WTC11 (cell line): ENCODE data around the gene LHPP. TPM values are rescaled to one million over a fixed set of nuclear protein-coding genes. Genes with fewer than 3 reads are reported as not detected.

Experiments
- ATAC-seq: fragments of 200-7000 bp; cut with Tn5 transposase; 2 replicates; pipeline ENCODE4 v1.10.0; 2021; ENCODE audit warnings: mild to moderate bottlenecking, moderate library complexity
- CTCF ChIA-PET: fragments of 300-600 bp; sonication (Branson Sonifier 250); formaldehyde crosslinking; loops from one replicate; lab custom pipeline; 2021; ENCODE audit warnings: antibody characterized with exemption; lab: Charles Lee
- POLR2A ChIA-PET: fragments of 350-600 bp; sonication (Branson Sonifier 250); formaldehyde crosslinking; loops from one replicate; lab custom pipeline; 2021; ENCODE audit warnings: antibody characterized with exemption; lab: Charles Lee
- DNase-seq: peaks from one replicate; pipeline ENCODE4 v3.0.0; 2021; ENCODE audit warnings: low spot score
- H3K27ac Mint-ChIP-seq: 2 replicates; pipeline ENCODE4 v1.8.0; 2021; ENCODE audit warnings: mixed read lengths
- H3K27me3 Mint-ChIP-seq: 2 replicates; pipeline ENCODE4 v1.8.0; 2021; ENCODE audit warnings: low read depth, mild to moderate bottlenecking, moderate library complexity, mixed read lengths
- H3K36me3 Mint-ChIP-seq: 2 replicates; pipeline ENCODE4 v1.8.0; 2021; ENCODE audit warnings: mixed read lengths
- H3K4me1 Mint-ChIP-seq: 2 replicates; pipeline ENCODE4 v1.8.0; 2022; ENCODE audit warnings: mixed read lengths
- H3K4me3 Mint-ChIP-seq: 2 replicates; pipeline ENCODE4 v1.8.0; 2021; ENCODE audit warnings: mild to moderate bottlenecking, moderate library complexity, mixed read lengths
- H3K9me3 Mint-ChIP-seq: 2 replicates; pipeline ENCODE4 v1.8.0; 2021; ENCODE audit warnings: mixed read lengths
- AR ChIP-seq: fragments of 250-450 bp; sonication (Bioruptor Pico); IDR thresholded peaks from 2 replicates; pipeline ENCODE4 v1.9.0; 2021; ENCODE audit warnings: mild to moderate bottlenecking
- CDX4 ChIP-seq: fragments of 250-450 bp; sonication (Bioruptor Pico); IDR thresholded peaks from 2 replicates; pipeline ENCODE4 v1.9.0; 2021; ENCODE audit warnings: moderate library complexity, mild to moderate bottlenecking, inconsistent platforms, borderline replicate concordance
- CREM ChIP-seq: sonication (generic); formaldehyde crosslinking; IDR thresholded peaks from 2 replicates; pipeline ENCODE4 v1.8.1; 2022; ENCODE audit warnings: mild to moderate bottlenecking, missing genetic modification reagents, moderate library complexity
- EMX1 ChIP-seq: fragments of 250-450 bp; sonication (Bioruptor Pico); IDR thresholded peaks from 2 replicates; pipeline ENCODE4 v1.8.0; 2021; ENCODE audit warnings: mild to moderate bottlenecking
- FOXJ3 ChIP-seq: sonication (generic); formaldehyde crosslinking; IDR thresholded peaks from 2 replicates; pipeline ENCODE4 v1.9.0; 2021; ENCODE audit warnings: missing genetic modification reagents, mild to moderate bottlenecking, borderline replicate concordance
- FOXK1 ChIP-seq: sonication (generic); formaldehyde crosslinking; IDR thresholded peaks from 2 replicates; pipeline ENCODE4 v1.8.0; 2022; ENCODE audit warnings: mild to moderate bottlenecking, moderate library complexity, missing genetic modification reagents
- FOXP1 ChIP-seq: sonication (generic); formaldehyde crosslinking; IDR thresholded peaks from 2 replicates; pipeline ENCODE4 v1.8.0; 2022; ENCODE audit warnings: missing genetic modification reagents, mild to moderate bottlenecking, moderate library complexity, borderline replicate concordance
- FOXP4 ChIP-seq: sonication (generic); formaldehyde crosslinking; IDR thresholded peaks from 2 replicates; pipeline ENCODE4 v1.8.0; 2022; ENCODE audit warnings: mild to moderate bottlenecking, missing genetic modification reagents
- GRHL2 ChIP-seq: fragments of 250-450 bp; sonication (Bioruptor Pico); IDR thresholded peaks from 2 replicates; pipeline ENCODE4 v1.8.0; 2022; ENCODE audit warnings: mild to moderate bottlenecking, moderate library complexity; ENCODE audit not compliant: insufficient replicate concordance, severe bottlenecking
- KAT7 ChIP-seq: sonication (generic); formaldehyde crosslinking; IDR thresholded peaks from 2 replicates; pipeline ENCODE4 v1.8.1; 2023; ENCODE audit warnings: missing genetic modification reagents, mild to moderate bottlenecking, borderline replicate concordance
- MAX ChIP-seq: sonication (generic); formaldehyde crosslinking; IDR thresholded peaks from 2 replicates; pipeline ENCODE4 v1.8.0; 2022; ENCODE audit warnings: mild to moderate bottlenecking, missing genetic modification reagents
- MLX ChIP-seq: sonication (generic); formaldehyde crosslinking; IDR thresholded peaks from 2 replicates; pipeline ENCODE4 v1.8.1; 2023; ENCODE audit warnings: mild to moderate bottlenecking, missing genetic modification reagents, moderate library complexity
- NR2C2 ChIP-seq: sonication (generic); formaldehyde crosslinking; IDR thresholded peaks from 2 replicates; pipeline ENCODE4 v1.8.0; 2022; ENCODE audit warnings: mild to moderate bottlenecking, missing genetic modification reagents
- OVOL2 ChIP-seq: fragments of 250-450 bp; sonication (Bioruptor Pico); IDR thresholded peaks from 2 replicates; pipeline ENCODE4 v1.9.0; 2021; ENCODE audit warnings: mild to moderate bottlenecking, borderline replicate concordance
- PRRX2 ChIP-seq: fragments of 250-450 bp; sonication (Bioruptor Pico); IDR thresholded peaks from 2 replicates; pipeline ENCODE4 v1.8.0; 2021; ENCODE audit warnings: mild to moderate bottlenecking
- RELA ChIP-seq: sonication (generic); formaldehyde crosslinking; IDR thresholded peaks from 2 replicates; pipeline ENCODE4 v1.8.1; 2022; ENCODE audit warnings: missing genetic modification reagents, mild to moderate bottlenecking, borderline replicate concordance
- SMAD3 ChIP-seq: sonication (generic); formaldehyde crosslinking; IDR thresholded peaks from 2 replicates; pipeline ENCODE4 v1.8.0; 2022; ENCODE audit warnings: missing genetic modification reagents, mild to moderate bottlenecking, borderline replicate concordance
- SP1 ChIP-seq: sonication (generic); formaldehyde crosslinking; conservative IDR thresholded peaks from 2 replicates; pipeline ENCODE4 v1.8.1; 2022; ENCODE audit warnings: missing genetic modification reagents
- STAT6 ChIP-seq: sonication (generic); formaldehyde crosslinking; conservative IDR thresholded peaks from 2 replicates; pipeline ENCODE4 v1.8.1; 2023; ENCODE audit warnings: mild to moderate bottlenecking, low read depth, missing genetic modification reagents, moderate library complexity
- TP53 ChIP-seq: sonication (generic); formaldehyde crosslinking; IDR thresholded peaks from 2 replicates; pipeline ENCODE4 v1.8.1; 2023; ENCODE audit warnings: mild to moderate bottlenecking, missing genetic modification reagents
- USF1 ChIP-seq: sonication (generic); formaldehyde crosslinking; IDR thresholded peaks from 2 replicates; pipeline ENCODE4 v1.8.0; 2022; ENCODE audit warnings: mild to moderate bottlenecking, missing genetic modification reagents
- ZBTB43 ChIP-seq: sonication (generic); formaldehyde crosslinking; IDR thresholded peaks from 2 replicates; pipeline ENCODE4 v1.8.1; 2023; ENCODE audit warnings: mild to moderate bottlenecking, missing genetic modification reagents
- ZMAT4 ChIP-seq: fragments of 250-450 bp; sonication (Bioruptor Pico); IDR thresholded peaks from 2 replicates; pipeline ENCODE4 v1.9.0; 2021; ENCODE audit warnings: mild to moderate bottlenecking
- ZNF121 ChIP-seq: sonication (generic); formaldehyde crosslinking; IDR thresholded peaks from 2 replicates; pipeline ENCODE4 v1.8.0; 2023; ENCODE audit warnings: missing genetic modification reagents
- ZNF263 ChIP-seq: sonication (generic); formaldehyde crosslinking; IDR thresholded peaks from 2 replicates; pipeline ENCODE4 v1.8.1; 2022; ENCODE audit warnings: low read depth, mild to moderate bottlenecking, moderate library complexity, missing genetic modification reagents
- total RNA-seq: library from RNA; stranded (reverse); gene quantifications from 3 replicates; pipeline ENCODE4 v1.2.3, GENCODE V29; 2021

The LHPP gene
- total RNA-seq, 1 experiment from 2014 or later, result 33.2 TPM

- no peak for TF ChIP-seq TP53 (CRISPR knock-in tag)
- TF ChIP-seq SP1 (CRISPR knock-in tag), result no peak
- TF ChIP-seq MLX (CRISPR knock-in tag), result no peak
- no peak for TF ChIP-seq ZNF263 (CRISPR knock-in tag)
- TF ChIP-seq RELA (CRISPR knock-in tag), result no peak
- TF ChIP-seq ZNF121 (CRISPR knock-in tag), result no peak
- TF ChIP-seq EMX1 (CRISPR knock-in tag), result no peak
- TF ChIP-seq NR2C2 (CRISPR knock-in tag), result no peak
- no peak for TF ChIP-seq PRRX2 (CRISPR knock-in tag)
- no peak for TF ChIP-seq AR
- TF ChIP-seq SMAD3 (CRISPR knock-in tag), result no peak
Observed at GRCh38 chr10:124608093-124608721, 146.6 kb downstream of the LHPP start (continued).

- DNase-seq, result no peak
- H3K9me3 Mint-ChIP-seq, result no peaks in the 10 kb centered on the region
- no peak overlapping the region for H3K4me3 Mint-ChIP-seq
- no peak overlapping the region for H3K27ac Mint-ChIP-seq
- H3K36me3 Mint-ChIP-seq, result no peaks in the 10 kb centered on the region
- ChIA-PET POLR2A (no interaction called here), CTCF (interaction anchor here (0.6 kb wide), 1 partner anchor 35 kb away, joined by 3 read pairs; no protein-coding TSS in a partner anchor)
- ATAC-seq, result no peak
- no peaks in the 10 kb centered on the region; the same call in 1 of the 2 replicates for H3K27me3 Mint-ChIP-seq
- H3K4me1 Mint-ChIP-seq, result peaks cover 2% of the 10 kb centered on the region; the same call in 1 of the 2 replicates
- TF ChIP-seq CDX4 (no peak), ZMAT4 (CRISPR knock-in tag) (no peak), FOXP1 (CRISPR knock-in tag) (no peak), OVOL2 (no peak), KAT7 (no peak), FOXJ3 (CRISPR knock-in tag) (no peak), FOXK1 (CRISPR knock-in tag) (no peak), USF1 (CRISPR knock-in tag) (no peak), MAX (CRISPR knock-in tag) (no peak), SMAD3 (CRISPR knock-in tag) (no peak), ZBTB43 (no peak), STAT6 (CRISPR knock-in tag) (no peak), CREM (CRISPR knock-in tag) (no peak), FOXP4 (CRISPR knock-in tag) (no peak), GRHL2 (CRISPR knock-in tag) (no peak)
Observed at GRCh38 chr10:124609698-124610097, 148.1 kb downstream of the LHPP start.
